NB4 (cell line): ENCODE data around the gene ADAMTS6.
"Not testable (repeated sequence)": the region's sequence is repeated elsewhere in the genome, so short reads cannot be mapped to it uniquely, and the experiment has no call there.

Source experiments
- DNase-seq: peaks from one replicate; pipeline ENCODE4 v3.0.0; 2010; ENCODE audit warnings: low read depth
- H3K4me3 ChIP-seq: one replicate; pipeline ENCODE4 v1.5.1; 2011; ENCODE audit warnings: mild to moderate bottlenecking, low read depth, low read length, moderate library complexity
- CTCF ChIP-seq: IDR thresholded peaks from one replicate; pipeline ENCODE4 v1.5.1; 2012; ENCODE audit warnings: low read depth, low read length
- MAX ChIP-seq: IDR thresholded peaks from 2 replicates; pipeline ENCODE4 v1.6.1; 2011; ENCODE audit warnings: low read depth, low read length
- MYC ChIP-seq: IDR thresholded peaks from 2 replicates; pipeline ENCODE4 v1.6.1; 2011; ENCODE audit warnings: low read depth, low read length
- POLR2A ChIP-seq: IDR thresholded peaks from 2 replicates; pipeline ENCODE4 v1.6.1; 2011; ENCODE audit warnings: mild to moderate bottlenecking; ENCODE audit not compliant: insufficient read length; ENCODE audit errors: extremely low read depth

The ADAMTS6 gene

GRCh38 chr5:65391591-65391990 lies 90.1 kb downstream of the ADAMTS6 start:
- DNase-seq, result no peak
- H3K4me3 ChIP-seq, result no peak overlapping the region
- TF ChIP-seq CTCF (no peak), POLR2A (no peak), MYC (no peak), MAX (no peak)

- no peak for DNase-seq
- TF ChIP-seq MYC (no peak), MAX (no peak), CTCF (no peak), POLR2A (no peak)
- no peak overlapping the region for H3K4me3 ChIP-seq
Observed at GRCh38 chr5:65390208-65390607, 91.5 kb downstream of the ADAMTS6 start.

DNA sequence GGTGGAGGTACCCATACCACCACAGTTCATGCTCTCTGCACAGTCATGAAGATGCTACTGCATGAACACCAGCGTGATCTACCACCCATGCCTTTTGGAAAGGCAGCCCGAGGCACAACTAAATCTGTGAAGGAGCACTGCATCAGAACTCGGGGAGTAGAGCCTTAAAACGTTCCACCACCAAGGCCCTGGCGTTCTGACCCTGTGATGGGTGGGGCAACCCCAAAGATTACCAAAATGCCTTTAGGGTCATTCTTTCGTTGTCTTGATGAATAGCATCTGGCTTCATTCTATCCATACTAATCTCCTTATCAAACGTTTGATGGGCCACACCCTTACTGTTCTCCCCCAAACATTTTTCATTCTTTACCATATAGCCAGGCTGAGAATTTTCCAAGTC lies 97.9 kb downstream of the ADAMTS6 start:
- no peak overlapping the region for H3K4me3 ChIP-seq
- DNase-seq, result no peak
- TF ChIP-seq CTCF, result no peak
- no peak for TF ChIP-seq POLR2A
- TF ChIP-seq MAX, result no peak
- TF ChIP-seq MYC, result no peak

DNA sequence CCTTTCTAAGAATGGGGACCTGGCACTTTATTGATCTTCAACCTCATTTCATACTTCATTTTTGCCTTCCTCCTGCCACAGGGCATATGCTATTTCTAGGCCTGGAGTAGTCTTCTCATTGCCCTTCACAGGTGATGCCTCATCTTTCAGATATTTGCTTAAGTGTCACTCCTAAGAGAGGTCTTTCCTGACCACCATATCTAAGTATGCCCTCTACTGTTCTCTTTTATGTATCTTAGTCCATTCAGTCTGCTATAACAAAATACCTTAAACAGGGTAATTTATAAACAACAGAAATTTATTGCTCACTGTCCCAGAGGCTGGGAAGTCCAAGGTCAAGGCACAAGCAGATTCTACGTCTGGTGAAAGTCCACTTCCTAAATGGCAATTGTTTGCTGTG lies 99.1 kb downstream of the ADAMTS6 start:
- TF ChIP-seq CTCF (no peak), MYC (no peak), POLR2A (no peak), MAX (no peak)
- DNase-seq, result no peak
- H3K4me3 ChIP-seq, result no peak overlapping the region

DNA sequence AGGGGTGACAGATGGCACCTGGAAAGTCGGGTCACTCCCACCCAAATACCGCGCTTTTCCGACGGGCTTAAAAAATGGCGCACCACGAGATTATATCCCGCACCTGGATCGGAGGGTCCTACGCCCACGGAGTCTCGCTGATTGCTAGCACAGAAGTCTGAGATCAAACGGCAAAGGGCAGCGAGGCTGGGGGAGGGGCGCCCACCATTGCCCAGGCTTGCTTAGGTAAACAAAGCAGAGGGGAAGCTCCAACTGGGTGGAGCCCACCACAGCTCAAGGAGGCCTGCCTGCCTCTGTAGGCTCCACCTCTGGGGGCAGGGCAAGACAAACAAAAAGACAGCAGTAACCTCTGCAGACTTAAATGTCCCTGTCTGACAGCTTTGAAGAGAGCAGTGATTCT lies 111.2 kb downstream of the ADAMTS6 start:
- not testable (repeated sequence) for H3K4me3 ChIP-seq, DNase-seq

- no peak for TF ChIP-seq MAX
- no peak for TF ChIP-seq MYC
- no peak for TF ChIP-seq POLR2A
- no peak for TF ChIP-seq CTCF
- no peak for DNase-seq
- no peak overlapping the region for H3K4me3 ChIP-seq
Observed at GRCh38 chr5:65366655-65367054, 115.1 kb downstream of the ADAMTS6 start.
